Gastroesophageal sphincter (tissue), 4 donors: ENCODE measurements around the gene TTC3. TPM values are rescaled to one million over a fixed set of nuclear protein-coding genes. Genes with fewer than 3 reads are reported as not detected.
"Not testable (repeated sequence)": the region's sequence is repeated elsewhere in the genome, so short reads cannot be mapped to it uniquely, and the experiment has no call there.

Experiments used
- ATAC-seq: fragments of 150-250 bp; one replicate; pipeline ENCODE4 v1.9.1; 2016; ENCODE audit warnings: mild to moderate bottlenecking, moderate library complexity
- H3K27ac ChIP-seq, 4 donors: fragments of 200-600 bp; sonication (generic) in 3 of 4; 1 replicate in 3 of 4; 2 replicates in 1 of 4; pipeline ENCODE4 v1.5.1; 2016 to 2019
- H3K27me3 ChIP-seq: fragments of 200-600 bp; sonication (generic); one replicate; pipeline ENCODE4 v1.5.1; 2019
- H3K36me3 ChIP-seq, 2 donors: fragments of 200-600 bp; sonication (generic); one replicate each; pipeline ENCODE4 v1.5.1; 2019; ENCODE audit warnings: control low read depth in 1 of 2
- H3K4me1 ChIP-seq, 3 donors: fragments of 200-600 bp; sonication (generic); 1 replicate in 2 of 3; 2 replicates in 1 of 3; pipeline ENCODE4 v1.5.1; 2016 to 2019; ENCODE audit warnings: control low read depth in 2 of 3
- H3K4me3 ChIP-seq, 2 donors: fragments of 200-600 bp; sonication (generic); one replicate each; pipeline ENCODE4 v1.5.1; 2019; ENCODE audit warnings: mild to moderate bottlenecking in 1 of 2, moderate library complexity in 1 of 2
- H3K9me3 ChIP-seq, 3 donors: fragments of 200-600 bp; sonication (generic); one replicate each; pipeline ENCODE4 v1.5.1; 2017 to 2019; ENCODE audit warnings: control low read depth in 2 of 3
- CTCF ChIP-seq, 4 experiments: fragments of 200-600 bp in 2 of 4; fragments of 450-650 bp in 2 of 4; sonication (generic) in 1 of 4; IDR thresholded peaks; one replicate each; pipeline ENCODE4 v1.5.1; 2017 to 2019; ENCODE audit warnings: antibody characterized with exemption in 4 of 4, mild to moderate bottlenecking in 2 of 4, moderate library complexity in 2 of 4
- EP300 ChIP-seq: sonication (generic); formaldehyde crosslinking; IDR thresholded peaks from one replicate; pipeline ENCODE4 v1.6.1; 2017; ENCODE audit warnings: antibody characterized with exemption, mild to moderate bottlenecking
- POLR2A ChIP-seq, 2 donors: fragments of 450-650 bp; IDR thresholded peaks; one replicate each; pipeline ENCODE4 v1.6.1; 2017; ENCODE audit warnings: antibody characterized with exemption in 2 of 2, mild to moderate bottlenecking in 2 of 2, moderate library complexity in 1 of 2
- POLR2AphosphoS5 ChIP-seq: sonication (generic); formaldehyde crosslinking; IDR thresholded peaks from one replicate; pipeline ENCODE4 v1.6.1; 2017; ENCODE audit warnings: antibody characterized with exemption
- WGBS, 2 donors: methylation state at CpG; one replicate each; pipeline ENCODE4 v1.1.5; 2018; ENCODE audit warnings: low coverage in 1 of 2; 5-methylcytosine and 5-hydroxymethylcytosine counted together
- total RNA-seq, 4 donors: library from RNA; depleted of rRNA; stranded (reverse); fragments of >200 nt; gene quantifications; one replicate each; pipeline ENCODE4 v1.1.0, GENCODE V29; 2016

The TTC3 gene
- total RNA-seq, 4 donors from 2014 or later, result 85.1 to 157 (median 127) TPM

- peaks cover 0 to 84% of the 10 kb centered on the region in 2 donors for H3K36me3 ChIP-seq
- H3K9me3 ChIP-seq, result peaks cover 0 to 4% (median 0%) of the 10 kb centered on the region in 3 donors
- TF ChIP-seq CTCF (IDR thresholded peaks at IDR 0.05) (no peak), POLR2AphosphoS5 (no peak), POLR2A (IDR thresholded peaks at IDR 0.05) (no peak), EP300 (no peak)
- H3K27me3 ChIP-seq, result no peaks in the 10 kb centered on the region
- ATAC-seq, result no peak
- H3K27ac ChIP-seq, result no peak overlapping the region
- H3K4me3 ChIP-seq, result no peak overlapping the region
- H3K4me1 ChIP-seq, result no peaks in the 10 kb centered on the region
Observed at GRCh38 chr21:37136744-37137143, 63.7 kb downstream of the TTC3 start.

GRCh38 chr21:37139154-37139553, 66.1 kb downstream of the TTC3 start:
- no peaks in the 10 kb centered on the region for H3K4me1 ChIP-seq
- H3K9me3 ChIP-seq, result peaks cover 0 to 4% (median 0%) of the 10 kb centered on the region in 3 donors
- TF ChIP-seq EP300, result no peak
- H3K4me3 ChIP-seq, result no peak overlapping the region
- no peaks in the 10 kb centered on the region for H3K27me3 ChIP-seq
- H3K36me3 ChIP-seq, result peaks cover 0 to 71% of the 10 kb centered on the region in 2 donors
- WGBS, 2 donors, result 82 to 91% methylated on average over 3 of the region's 3 CpGs
- no peak overlapping the region for H3K27ac ChIP-seq
- no peak for ATAC-seq

GRCh38 chr21:37139902-37140301, 66.8 kb downstream of the TTC3 start:
- WGBS, 2 donors, result 40 to 56% methylated on average over 4 of the region's 4 CpGs
- H3K36me3 ChIP-seq, result peaks cover 0 to 71% of the 10 kb centered on the region in 2 donors
- H3K27me3 ChIP-seq, result no peaks in the 10 kb centered on the region
- no peak for TF ChIP-seq EP300
- no peak for TF ChIP-seq POLR2AphosphoS5
- TF ChIP-seq CTCF (IDR thresholded peaks at IDR 0.05), result no peak
- no peak for TF ChIP-seq POLR2A (IDR thresholded peaks at IDR 0.05)
- no peak overlapping the region for H3K27ac ChIP-seq
- no peaks in the 10 kb centered on the region for H3K4me1 ChIP-seq
- no peak for ATAC-seq
- no peak overlapping the region for H3K4me3 ChIP-seq
- peaks cover 0 to 4% (median 0%) of the 10 kb centered on the region in 3 donors for H3K9me3 ChIP-seq

- not testable (repeated sequence) for H3K4me3 ChIP-seq, H3K27me3 ChIP-seq, H3K4me1 ChIP-seq, H3K9me3 ChIP-seq, ATAC-seq, H3K27ac ChIP-seq
- WGBS, 2 donors, result 100% methylated on average over 2 of the region's 5 CpGs; no CpG with 5 or more reads in 1 of the 2 donors
- peaks cover 0 to 65% of the 10 kb centered on the region in 2 donors for H3K36me3 ChIP-seq
Observed at GRCh38 chr21:37143392-37143791, 70.3 kb downstream of the TTC3 start.

- ATAC-seq, result no peak
- WGBS, 2 donors, result 0 to 100% methylated on average over 1 of the region's 4 CpGs
- Histone ChIP-seq H3K4me1 (peaks cover 0 to 7% (median 0%) of the 10 kb centered on the region in 3 donors), H3K36me3 (peaks cover 0 to 76% of the 10 kb centered on the region in 2 donors), H3K27ac (no peak overlapping the region), H3K27me3 (no peaks in the 10 kb centered on the region), H3K4me3 (no peak overlapping the region), H3K9me3 (no peaks in the 10 kb centered on the region)
- TF ChIP-seq EP300, result no peak
- TF ChIP-seq CTCF (IDR thresholded peaks at IDR 0.05), result no peak
- no peak for TF ChIP-seq POLR2AphosphoS5
- no peak for TF ChIP-seq POLR2A (IDR thresholded peaks at IDR 0.05)
Observed at GRCh38 chr21:37145635-37146111, 72.6 kb downstream of the TTC3 start.

- Histone ChIP-seq H3K4me1 (peaks cover 0 to 7% (median 0%) of the 10 kb centered on the region in 3 donors), H3K27me3 (no peaks in the 10 kb centered on the region), H3K27ac (no peak overlapping the region), H3K36me3 (peaks cover 2 to 72% of the 10 kb centered on the region in 2 donors), H3K4me3 (no peak overlapping the region), H3K9me3 (no peaks in the 10 kb centered on the region)
- TF ChIP-seq CTCF (IDR thresholded peaks at IDR 0.05) (no peak), EP300 (no peak), POLR2A (IDR thresholded peaks at IDR 0.05) (no peak), POLR2AphosphoS5 (no peak)
- WGBS, 2 donors, result 50 to 70% methylated on average over 7 of the region's 8 CpGs
- no peak for ATAC-seq
Observed at GRCh38 chr21:37146320-37147235, 73.5 kb downstream of the TTC3 start.
